GM23338 (cell line): ENCODE measurements around the gene NACAD. TPM values are rescaled to one million over a fixed set of nuclear protein-coding genes. Genes with fewer than 3 reads are reported as not detected.

Source experiments
- ATAC-seq: fragments of 200-7000 bp; cut with Tn5 transposase; 3 replicates; pipeline ENCODE4 v1.9.1; 2020
- DNase-seq: peaks from one replicate; pipeline ENCODE4 v3.0.0-alpha.2; 2015; ENCODE audit warnings: low spot score
- H2AFZ ChIP-seq: fragments of 200-600 bp; sonication (generic); 2 replicates; pipeline ENCODE4 v1.8.0; 2016; ENCODE audit warnings: antibody characterized with exemption, mild to moderate bottlenecking, moderate library complexity
- H3F3A ChIP-seq: fragments of 200-600 bp; sonication (generic); replicated peaks from 2 replicates; pipeline ENCODE4 v1.8.0; 2017; ENCODE audit warnings: antibody characterized with exemption, mixed run types, low read depth
- H3K27ac ChIP-seq: fragments of 200-600 bp; sonication (generic); 2 replicates; pipeline ENCODE4 v1.6.1; 2016; ENCODE audit warnings: low read depth
- H3K27me3 ChIP-seq: fragments of 200-600 bp; sonication (generic); 2 replicates; pipeline ENCODE4 v1.8.0; 2016; ENCODE audit warnings: mild to moderate bottlenecking, mixed run types, moderate library complexity; ENCODE audit not compliant: insufficient read depth
- H3K36me3 ChIP-seq: fragments of 200-600 bp; sonication (generic); 2 replicates; pipeline ENCODE4 v1.8.0; 2016; ENCODE audit warnings: mild to moderate bottlenecking; ENCODE audit not compliant: insufficient read depth
- H3K4me1 ChIP-seq: fragments of 200-600 bp; sonication (generic); 2 replicates; pipeline ENCODE4 v1.8.0; 2016; ENCODE audit warnings: mild to moderate bottlenecking, moderate library complexity; ENCODE audit not compliant: insufficient read depth
- H3K4me2 ChIP-seq: fragments of 200-600 bp; sonication (generic); 2 replicates; pipeline ENCODE4 v1.7.1; 2017; ENCODE audit warnings: mixed run types
- H3K4me3 ChIP-seq: fragments of 200-600 bp; sonication (generic); 2 replicates; pipeline ENCODE4 v1.6.1; 2016; ENCODE audit warnings: mixed run types
- H3K79me2 ChIP-seq: fragments of 200-600 bp; sonication (generic); replicated peaks from 2 replicates; pipeline ENCODE4 v1.8.0; 2017; ENCODE audit warnings: mild to moderate bottlenecking; ENCODE audit not compliant: insufficient read depth
- H3K9me2 ChIP-seq: fragments of 200-600 bp; sonication (generic); 2 replicates; pipeline ENCODE4 v1.8.0; 2017; ENCODE audit not compliant: insufficient read depth
- H4K20me1 ChIP-seq: fragments of 200-600 bp; sonication (generic); replicated peaks from 2 replicates; pipeline ENCODE4 v1.8.0; 2017; ENCODE audit warnings: mild to moderate bottlenecking; ENCODE audit not compliant: insufficient read depth
- H3K27ac Mint-ChIP-seq: 2 replicates; pipeline ENCODE4 v1.8.0; 2020; ENCODE audit warnings: inconsistent platforms, mild to moderate bottlenecking, moderate library complexity, mixed read lengths
- H3K27me3 Mint-ChIP-seq: 3 replicates; pipeline ENCODE4 v1.8.0; 2022; ENCODE audit warnings: low read depth, mild to moderate bottlenecking, moderate library complexity, mixed read lengths, inconsistent platforms; ENCODE audit not compliant: insufficient read depth, poor library complexity
- H3K36me3 Mint-ChIP-seq: 3 replicates; pipeline ENCODE4 v1.8.0; 2021; ENCODE audit warnings: low read depth, mild to moderate bottlenecking, inconsistent platforms, moderate library complexity, mixed read lengths
- H3K4me1 Mint-ChIP-seq: 3 replicates; pipeline ENCODE4 v1.8.0; 2020; ENCODE audit warnings: mild to moderate bottlenecking, inconsistent platforms, mixed read lengths
- H3K4me3 Mint-ChIP-seq: 3 replicates; pipeline ENCODE4 v1.8.0; 2021; ENCODE audit warnings: moderate library complexity, mild to moderate bottlenecking, inconsistent platforms, mixed read lengths
- H3K9me3 Mint-ChIP-seq: 3 replicates; pipeline ENCODE4 v1.8.0; 2020; ENCODE audit warnings: moderate library complexity, mild to moderate bottlenecking, inconsistent platforms, mixed read lengths
- CREB1 ChIP-seq: fragments of 250-450 bp; sonication (Bioruptor Pico); IDR thresholded peaks from 2 replicates; pipeline ENCODE4 v1.5.0; 2020; ENCODE audit warnings: low read depth, mild to moderate bottlenecking, moderate library complexity
- CTCF ChIP-seq, 2 experiments: fragments of 200-600 bp in 1 of 2; sonication (generic) in 1 of 2; conservative IDR thresholded peaks; 2 replicates each; pipeline versions ENCODE4 v1.5.1 to v1.6.1; 2016 to 2017; ENCODE audit warnings: antibody characterized with exemption in 2 of 2, low read depth in 2 of 2, mild to moderate bottlenecking in 2 of 2, moderate library complexity in 1 of 2
- ETS1 ChIP-seq: IDR thresholded peaks from 2 replicates; pipeline ENCODE4 v1.6.1; 2016; ENCODE audit warnings: antibody characterized with exemption
- EZH2 ChIP-seq: fragments of 200-600 bp; sonication (generic); IDR thresholded peaks from one replicate; pipeline ENCODE4 v1.8.0; 2017; ENCODE audit warnings: antibody characterized with exemption, mild to moderate bottlenecking, low read depth; ENCODE audit not compliant: unreplicated experiment
- EZH2phosphoT487 ChIP-seq: fragments of 200-600 bp; sonication (generic); IDR thresholded peaks from one replicate; pipeline ENCODE4 v1.8.1; 2018; ENCODE audit warnings: antibody characterized with exemption; ENCODE audit not compliant: unreplicated experiment
- JUNB ChIP-seq: IDR thresholded peaks from one replicate; pipeline ENCODE4 v1.6.1; 2016; ENCODE audit warnings: antibody characterized with exemption; ENCODE audit not compliant: unreplicated experiment
- NANOG ChIP-seq: IDR thresholded peaks from 2 replicates; pipeline ENCODE4 v1.6.1; 2016; ENCODE audit warnings: antibody characterized with exemption, borderline replicate concordance
- POLR2AphosphoS5 ChIP-seq: IDR thresholded peaks from 2 replicates; pipeline ENCODE4 v1.6.1; 2016; ENCODE audit warnings: antibody characterized with exemption, low read depth
- REST ChIP-seq: IDR thresholded peaks from one replicate; pipeline ENCODE4 v1.6.1; 2018; ENCODE audit warnings: antibody characterized with exemption; ENCODE audit not compliant: unreplicated experiment
- STAT1 ChIP-seq: IDR thresholded peaks from one replicate; pipeline ENCODE4 v1.6.1; 2016; ENCODE audit warnings: antibody characterized with exemption; ENCODE audit not compliant: unreplicated experiment
- ZNF114 ChIP-seq: fragments of 250-450 bp; sonication (Bioruptor Pico); IDR thresholded peaks from 2 replicates; pipeline ENCODE4 v1.5.0; 2020; ENCODE audit warnings: mild to moderate bottlenecking, moderate library complexity
- ZNF331 ChIP-seq: fragments of 250-450 bp; sonication (Bioruptor Pico); IDR thresholded peaks from 2 replicates; pipeline ENCODE4 v1.5.0; 2020; ENCODE audit warnings: low read depth, mild to moderate bottlenecking, moderate library complexity
- ZNF462 ChIP-seq: fragments of 250-450 bp; sonication (Bioruptor Pico); IDR thresholded peaks from 2 replicates; pipeline ENCODE4 v1.5.0; 2020; ENCODE audit warnings: mild to moderate bottlenecking, moderate library complexity
- polyA plus RNA-seq: library from polyadenylated mRNA; unstranded; fragments of >200 nt; fragmentation: Nextera tagmentation; extraction: Ambion mirVana; gene quantifications from 2 replicates; pipeline ENCODE4 v1.2.1, GENCODE V29; 2016
- total RNA-seq: library from RNA; depleted of rRNA; stranded (reverse); fragments of >200 nt; shearing (Covaris generic); gene quantifications from 2 replicates; pipeline ENCODE4 v1.2.3, GENCODE V29; 2014

NACAD gene
- total and polyA plus RNA-seq, 2 experiments from 2014 or later: 6.1 to 11.2 TPM

GRCh38 chr7:45119550-45119949 is 30.8 kb upstream of the NACAD start:
- Mint-ChIP-seq H3K4me1 (peaks cover 12% of the 10 kb centered on the region; the same call in 2 of the 3 replicates), H3K27me3 (no peaks in the 10 kb centered on the region), H3K36me3 (no peaks in the 10 kb centered on the region), H3K27ac (no peak overlapping the region), H3K9me3 (no peaks in the 10 kb centered on the region), H3K4me3 (no peak overlapping the region)
- no peak for DNase-seq
- Histone ChIP-seq H3F3A (no peaks in the 10 kb centered on the region), H2AFZ (no peak overlapping the region), H4K20me1 (no peaks in the 10 kb centered on the region), H3K4me3 (no peak overlapping the region), H3K36me3 (no peaks in the 10 kb centered on the region), H3K9me2 (no peaks in the 10 kb centered on the region), H3K27me3 (no peaks in the 10 kb centered on the region; the same call in 1 of the 2 replicates), H3K4me1 (peaks cover 10% of the 10 kb centered on the region; the same call in 1 of the 2 replicates), H3K4me2 (no peak overlapping the region), H3K27ac (no peak overlapping the region), H3K79me2 (no peaks in the 10 kb centered on the region)
- TF ChIP-seq REST (no peak), NANOG (no peak), ZNF462 (no peak), STAT1 (no peak), JUNB (no peak), CREB1 (CRISPR knock-in tag) (no peak), ZNF114 (CRISPR knock-in tag) (no peak), ETS1 (no peak), EZH2 (no peak), EZH2phosphoT487 (no peak), ZNF331 (CRISPR knock-in tag) (no peak), POLR2AphosphoS5 (no peak), CTCF (conservative IDR thresholded peaks at IDR 0.05; ENCODE audit: low read depth in 2 of 2) (no peak)
- no peak for ATAC-seq
